DND-41 (cell line): ENCODE data around the gene DPH1.

Experiments used
- CTCF ChIP-seq: IDR thresholded peaks from 2 replicates; pipeline ENCODE4 v1.5.1; 2012; ENCODE audit warnings: borderline replicate concordance, low read length, moderate library complexity, mild to moderate bottlenecking; ENCODE audit not compliant: poor library complexity, severe bottlenecking; ENCODE audit errors: extremely low read depth
- EZH2 ChIP-seq: IDR thresholded peaks from 3 replicates; pipeline ENCODE4 v1.6.1; 2012; ENCODE audit warnings: borderline replicate concordance, low read depth, mild to moderate bottlenecking, moderate library complexity, low read length, inconsistent platforms; ENCODE audit not compliant: severe bottlenecking

GRCh38 chr17:2086306-2086705 lies 56.4 kb downstream of the DPH1 start:
- TF ChIP-seq CTCF (no peak), EZH2 (no peak)
